AG10803 (cell line): ENCODE measurements around the gene CYP20A1.
"Not testable (repeated sequence)": the region's sequence is repeated elsewhere in the genome, so short reads cannot be mapped to it uniquely, and the experiment has no call there.

Experiments
- DNase-seq: peaks from one replicate; pipeline ENCODE4 v3.0.0; 2010; ENCODE audit warnings: low read depth
- H3K4me3 ChIP-seq: 2 replicates; pipeline ENCODE4 v1.5.1; 2011; ENCODE audit warnings: mild to moderate bottlenecking, low read length, control low read depth
- CTCF ChIP-seq: conservative IDR thresholded peaks from 2 replicates; pipeline ENCODE4 v1.5.1; 2011; ENCODE audit warnings: mild to moderate bottlenecking, low read length, control low read depth, inconsistent platforms

Gene CYP20A1

GRCh38 chr2:203286532-203286931 lies 47.7 kb downstream of the CYP20A1 start:
- no peak for TF ChIP-seq CTCF
- no peak for DNase-seq

GRCh38 chr2:203301667-203302066 lies 62.8 kb downstream of the CYP20A1 start:
- TF ChIP-seq CTCF = no peak
- peak; percentile 0 for DNase-seq
- H3K4me3 ChIP-seq = no peak overlapping the region

More at GRCh38 chr2:203286532-203286931, 47.7 kb downstream of the CYP20A1 start:
- no peak overlapping the region for H3K4me3 ChIP-seq

- not testable (repeated sequence) for DNase-seq, H3K4me3 ChIP-seq
Observed at GRCh38 chr2:203302586-203302985, 63.8 kb downstream of the CYP20A1 start.

GRCh38 chr2:203310688-203311436 lies 72.0 kb downstream of the CYP20A1 start:
- H3K4me3 ChIP-seq = no peak overlapping the region
- no peak for TF ChIP-seq CTCF
- no peak for DNase-seq

- H3K4me3 ChIP-seq = no peak overlapping the region
- TF ChIP-seq CTCF = no peak
- DNase-seq = no peak
Observed at GRCh38 chr2:203326356-203326755, 87.5 kb downstream of the CYP20A1 start.

GRCh38 chr2:203327582-203327900 lies 88.7 kb downstream of the CYP20A1 start:
- peak; percentile 9; the same call in 1 of the 2 replicates for TF ChIP-seq CTCF
- H3K4me3 ChIP-seq = peak overlapping the region; percentile 70
- DNase-seq = no peak

GRCh38 chr2:203327901-203328759 lies 89.3 kb downstream of the CYP20A1 start, which contains the start of gene ABI2:
Gene ABI2, plus strand, starts transcription at chr2:203328394. Its CDS starts 121 bp downstream, at chr2:203328515.
- peak within 1 kb of the TSS; percentile 70 for H3K4me3 ChIP-seq
- TF ChIP-seq CTCF = no peak
- DNase-seq = peak; percentile 67
